ENCODE data around the gene EVC2.

EVC2 gene

DNA sequence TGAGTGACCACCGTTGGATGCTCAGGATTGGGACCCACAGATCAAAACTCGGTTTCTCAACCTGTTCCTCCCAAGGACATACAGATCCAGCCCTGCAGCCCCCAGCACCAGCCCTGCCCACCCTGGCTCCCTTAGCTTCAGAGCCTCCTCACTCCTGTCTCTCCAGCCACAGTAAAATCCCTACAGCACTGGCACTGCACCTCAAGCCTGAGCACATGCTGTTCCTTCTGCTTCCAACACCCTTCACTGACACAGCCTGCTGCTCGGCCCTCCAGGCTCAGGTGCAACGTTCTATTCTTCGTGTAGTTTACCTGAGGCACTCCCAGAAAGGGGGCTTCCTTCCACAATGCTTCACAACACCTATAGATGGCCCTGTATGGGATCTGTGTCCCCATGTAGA, 163.6 kb downstream of the EVC2 start:
- no peak for DNase-seq (ENCODE audit: low read depth in 2 of 2)
- no peak overlapping the region for H3K4me3 ChIP-seq (replicated peaks in 1 of 2; ENCODE audit: low read depth in 2 of 2, low read length in 2 of 2)
- no peak for TF ChIP-seq CTCF (IDR thresholded peaks at IDR 0.05; ENCODE audit: low read depth, low read length)

- DNase-seq (ENCODE audit: low read depth in 2 of 2) = no peak
- no peak overlapping the region for H3K4me3 ChIP-seq (replicated peaks in 1 of 2; ENCODE audit: low read depth in 2 of 2, low read length in 2 of 2)
- TF ChIP-seq CTCF (IDR thresholded peaks at IDR 0.05; ENCODE audit: low read depth, low read length) = no peak
Measured at GRCh38 chr4:5543681-5544080, 164.7 kb downstream of the EVC2 start.

DNA sequence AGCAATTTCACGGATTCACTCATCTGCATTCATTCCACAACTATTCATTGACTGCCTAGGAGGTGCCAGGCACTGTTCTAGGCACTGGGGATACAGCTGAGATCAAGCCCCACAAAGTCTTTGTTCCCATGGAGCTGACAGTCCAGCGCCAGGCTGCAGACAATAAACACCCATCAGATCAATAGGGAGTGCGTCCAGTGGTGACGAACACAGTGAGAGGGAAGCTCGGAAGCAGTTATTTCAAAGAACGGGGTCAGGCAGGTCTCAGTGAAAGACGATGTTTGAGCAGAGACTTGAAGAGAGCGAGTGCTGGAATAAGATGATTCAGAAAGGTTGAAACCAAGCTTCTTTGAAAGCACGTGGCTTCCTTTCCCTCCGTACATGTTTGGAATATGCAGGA, 167.2 kb downstream of the EVC2 start:
- H3K4me3 ChIP-seq (replicated peaks in 1 of 2; ENCODE audit: low read depth in 2 of 2, low read length in 2 of 2) = no peak overlapping the region
- no peak for DNase-seq (ENCODE audit: low read depth in 2 of 2)
- TF ChIP-seq CTCF (IDR thresholded peaks at IDR 0.05; ENCODE audit: low read depth, low read length) = no peak

GRCh38 chr4:5539584-5539983, 168.8 kb downstream of the EVC2 start:
- TF ChIP-seq CTCF (IDR thresholded peaks at IDR 0.05; ENCODE audit: low read depth, low read length) = no peak
- no peak for DNase-seq (ENCODE audit: low read depth in 2 of 2)
- no peak overlapping the region for H3K4me3 ChIP-seq (replicated peaks in 1 of 2; ENCODE audit: low read depth in 2 of 2, low read length in 2 of 2)

DNA sequence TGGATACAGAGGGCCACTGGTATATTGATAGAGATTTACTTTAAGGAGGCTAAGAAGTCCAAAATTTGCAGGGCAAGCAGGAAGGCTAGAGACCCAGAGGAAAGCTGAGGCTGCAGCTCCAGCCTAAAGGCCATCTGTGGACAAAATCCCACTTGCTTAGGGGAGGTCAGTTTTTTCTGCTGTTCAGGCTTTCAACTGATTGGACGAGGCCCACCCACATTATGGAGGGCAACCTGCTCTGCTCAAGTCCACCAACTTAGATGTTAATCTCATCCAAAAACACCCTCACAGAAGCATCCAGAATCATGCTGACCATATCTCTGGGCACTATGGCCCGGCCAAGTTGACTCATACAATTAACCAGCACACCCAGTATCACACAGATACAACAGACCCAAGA, 176.3 kb downstream of the EVC2 start:
- no peak for DNase-seq (ENCODE audit: low read depth in 2 of 2)
- H3K4me3 ChIP-seq (replicated peaks in 1 of 2; ENCODE audit: low read depth in 2 of 2, low read length in 2 of 2) = no peak overlapping the region
- TF ChIP-seq CTCF (IDR thresholded peaks at IDR 0.05; ENCODE audit: low read depth, low read length) = no peak

DNA sequence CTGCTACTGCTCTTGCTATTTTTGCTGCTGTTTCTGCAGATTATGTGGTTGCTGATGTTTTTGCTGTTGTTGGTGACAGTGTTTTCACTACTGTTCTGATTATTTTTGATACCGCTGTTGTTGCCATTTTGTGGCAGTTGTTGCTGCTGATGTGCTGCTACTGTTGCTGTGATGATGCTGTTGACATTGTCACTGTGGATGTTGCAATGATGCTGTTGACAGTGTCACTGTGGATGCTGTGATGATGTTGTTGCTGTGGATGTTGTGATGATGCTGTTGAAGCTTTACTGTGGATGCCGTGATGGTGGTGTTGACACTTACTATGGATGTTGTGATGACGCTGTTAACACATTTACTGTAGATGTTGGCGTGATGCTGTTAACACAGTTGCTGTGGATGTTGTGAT, 180.3 kb downstream of the EVC2 start:
- DNase-seq (ENCODE audit: low read depth in 2 of 2) = no peak
- no peak overlapping the region for H3K4me3 ChIP-seq (replicated peaks in 1 of 2; ENCODE audit: low read depth in 2 of 2, low read length in 2 of 2)
- no peak for TF ChIP-seq CTCF (IDR thresholded peaks at IDR 0.05; ENCODE audit: low read depth, low read length)

DNA sequence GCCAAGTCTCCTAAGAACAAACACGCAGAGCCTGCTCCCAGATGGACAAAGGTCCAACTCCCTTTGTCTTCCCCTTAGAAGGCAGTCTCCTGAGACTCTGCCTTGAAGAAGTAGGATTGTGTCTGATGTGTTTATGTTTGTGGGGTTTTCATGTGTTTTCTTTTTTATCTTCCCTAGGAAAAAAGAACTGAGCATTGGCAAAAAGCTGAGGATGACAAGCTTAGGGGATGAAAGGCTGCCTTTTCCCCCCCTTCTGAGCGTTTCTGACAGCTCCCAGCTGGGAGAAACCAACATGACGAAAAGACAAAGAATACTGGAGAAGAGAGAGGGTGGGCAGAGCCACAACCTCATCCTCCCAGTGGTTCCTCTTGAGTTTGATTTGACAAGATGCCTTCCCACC, 181.1 kb downstream of the EVC2 start:
- TF ChIP-seq CTCF (IDR thresholded peaks at IDR 0.05; ENCODE audit: low read depth, low read length) = no peak
- no peak overlapping the region for H3K4me3 ChIP-seq (replicated peaks in 1 of 2; ENCODE audit: low read depth in 2 of 2, low read length in 2 of 2)

More for the DNA sequence above, 181.1 kb downstream of the EVC2 start:
- no peak for DNase-seq (ENCODE audit: low read depth in 2 of 2)
